ENCODE data around the gene DCST1. TPM values are rescaled to one million over a fixed set of nuclear protein-coding genes. Genes with fewer than 3 reads are reported as not detected.
"Not testable (repeated sequence)": the region's sequence is repeated elsewhere in the genome, so short reads cannot be mapped to it uniquely, and the experiment has no call there.

Gene DCST1
- not detected for total RNA-seq (2021; fragmentation: NEBNext Ultra II Directional; extraction: Animal tissue kit (Norgen Biotek cat#: 25700))
- long read RNA-seq, result 0 reads

- Mint-ChIP-seq H3K4me3 (no peak within 1 kb of the TSS), H3K9me3 (no peaks in the 10 kb centered on the region), H3K27me3 (ENCODE audit: insufficient read depth) (peaks cover 57% of the 10 kb centered on the region), H3K4me1 (ENCODE audit: low read depth) (peaks cover 3% of the 10 kb centered on the region), H3K36me3 (ENCODE audit: low read depth) (no peaks in the 10 kb centered on the region), H3K27ac (no peak within 1 kb of the TSS)
- no peak for DNase-seq
- no peak for TF ChIP-seq CTCF (IDR thresholded peaks at IDR 0.05)
These were observed at the start of gene DCST1, which contains the start of gene DCST2 for GRCh38 chr1:155033524-155033923. TSS of gene DCST1 (plus strand) at chr1:155033824. CDS start at chr1:155034037, 213 bp downstream. TSS of gene DCST2 (minus strand) at chr1:155033781. CDS start at chr1:155033701, 80 bp downstream.

- not testable (repeated sequence) for DNase-seq; H3K9me3 Mint-ChIP-seq; H3K27me3 Mint-ChIP-seq (ENCODE audit: insufficient read depth); H3K36me3 Mint-ChIP-seq (ENCODE audit: low read depth); H3K27ac Mint-ChIP-seq; H3K4me1 Mint-ChIP-seq (ENCODE audit: low read depth); H3K4me3 Mint-ChIP-seq
These were observed 46.9 kb upstream of the DCST1 start for GRCh38 chr1:154986736-154987135.

- no peaks in the 10 kb centered on the region for H3K36me3 Mint-ChIP-seq (ENCODE audit: low read depth)
- peaks cover 6% of the 10 kb centered on the region for H3K4me1 Mint-ChIP-seq (ENCODE audit: low read depth)
- no peaks in the 10 kb centered on the region for H3K27me3 Mint-ChIP-seq (ENCODE audit: insufficient read depth)
- H3K27ac Mint-ChIP-seq, result no peak overlapping the region
- H3K4me3 Mint-ChIP-seq, result no peak overlapping the region
- H3K9me3 Mint-ChIP-seq, result no peaks in the 10 kb centered on the region
- no peak for DNase-seq
- TF ChIP-seq CTCF (IDR thresholded peaks at IDR 0.05), result no peak
These were observed 46.3 kb upstream of the DCST1 start for GRCh38 chr1:154987326-154987725.

GRCh38 chr1:154988058-154988954 lies 45.3 kb upstream of the DCST1 start:
- Mint-ChIP-seq H3K4me3 (no peak overlapping the region), H3K9me3 (no peaks in the 10 kb centered on the region), H3K27me3 (ENCODE audit: insufficient read depth) (peaks cover 2% of the 10 kb centered on the region; the same call in 1 of the 2 replicates), H3K4me1 (ENCODE audit: low read depth) (peaks cover 6% of the 10 kb centered on the region), H3K36me3 (ENCODE audit: low read depth) (no peaks in the 10 kb centered on the region), H3K27ac (no peak overlapping the region)
- peak; percentile 30; the same call in 1 of the 2 replicates for TF ChIP-seq CTCF (IDR thresholded peaks at IDR 0.05)
- no peak for DNase-seq

GRCh38 chr1:154989195-154989860 lies 44.3 kb upstream of the DCST1 start:
- no peak overlapping the region for H3K4me3 Mint-ChIP-seq
- no peaks in the 10 kb centered on the region for H3K9me3 Mint-ChIP-seq
- no peak for DNase-seq

More at GRCh38 chr1:154989195-154989860, 44.3 kb upstream of the DCST1 start:
- TF ChIP-seq CTCF (IDR thresholded peaks at IDR 0.05), result no peak
- Mint-ChIP-seq H3K4me1 (ENCODE audit: low read depth) (peaks cover 7% of the 10 kb centered on the region), H3K27ac (no peak overlapping the region), H3K27me3 (ENCODE audit: insufficient read depth) (peaks cover 2% of the 10 kb centered on the region; the same call in 1 of the 2 replicates), H3K36me3 (ENCODE audit: low read depth) (no peaks in the 10 kb centered on the region)

All from HFFc6 (cell line).